ENCODE data around the gene ARID5A.

The ARID5A gene

GRCh38 chr2:96529376-96530143 is 7.0 kb upstream of the ARID5A start:
- Histone ChIP-seq H3K9ac (ENCODE audit: low read length) (no peak overlapping the region), H3K9me3 (ENCODE audit: control insufficient read depth, insufficient read depth, low read depth, low read length) (no peaks in the 10 kb centered on the region), H3K4me1 (ENCODE audit: control insufficient read depth, insufficient read depth, low read length) (peaks cover 33% of the 10 kb centered on the region; the same call in 1 of the 2 replicates), H3K4me3 (ENCODE audit: low read depth, low read length) (no peak overlapping the region), H3K36me3 (ENCODE audit: control insufficient read depth, insufficient read depth, low read length) (no peaks in the 10 kb centered on the region), H3K27me3 (ENCODE audit: control insufficient read depth, insufficient read depth, low read length) (peaks cover 39% of the 10 kb centered on the region), H3K27ac (ENCODE audit: low read depth, low read length) (no peak overlapping the region)

GRCh38 chr2:96530144-96530430 is 6.5 kb upstream of the ARID5A start:
- H3K36me3 ChIP-seq (ENCODE audit: control insufficient read depth, insufficient read depth, low read length), result no peaks in the 10 kb centered on the region
- H3K9me3 ChIP-seq (ENCODE audit: control insufficient read depth, insufficient read depth, low read depth, low read length), result no peaks in the 10 kb centered on the region
- H3K27ac ChIP-seq (ENCODE audit: low read depth, low read length), result no peak overlapping the region
- peaks cover 34% of the 10 kb centered on the region for H3K27me3 ChIP-seq (ENCODE audit: control insufficient read depth, insufficient read depth, low read length)
- H3K4me3 ChIP-seq (ENCODE audit: low read depth, low read length), result no peak overlapping the region
- peaks cover 33% of the 10 kb centered on the region; the same call in 1 of the 2 replicates for H3K4me1 ChIP-seq (ENCODE audit: control insufficient read depth, insufficient read depth, low read length)
- no peak overlapping the region for H3K9ac ChIP-seq (ENCODE audit: low read length)

GRCh38 chr2:96530474-96531357 is 5.8 kb upstream of the ARID5A start:
- Histone ChIP-seq H3K36me3 (ENCODE audit: control insufficient read depth, insufficient read depth, low read length) (no peaks in the 10 kb centered on the region), H3K27me3 (ENCODE audit: control insufficient read depth, insufficient read depth, low read length) (peaks cover 31% of the 10 kb centered on the region), H3K4me3 (ENCODE audit: low read depth, low read length) (no peak overlapping the region), H3K9ac (ENCODE audit: low read length) (no peak overlapping the region), H3K9me3 (ENCODE audit: control insufficient read depth, insufficient read depth, low read depth, low read length) (no peaks in the 10 kb centered on the region), H3K4me1 (ENCODE audit: control insufficient read depth, insufficient read depth, low read length) (peaks cover 35% of the 10 kb centered on the region; the same call in 1 of the 2 replicates), H3K27ac (ENCODE audit: low read depth, low read length) (no peak overlapping the region)

GRCh38 chr2:96531366-96531765 is 5.2 kb upstream of the ARID5A start:
- H3K4me1 ChIP-seq (ENCODE audit: control insufficient read depth, insufficient read depth, low read length), result peaks cover 40% of the 10 kb centered on the region; the same call in 1 of the 2 replicates
- H3K36me3 ChIP-seq (ENCODE audit: control insufficient read depth, insufficient read depth, low read length), result no peaks in the 10 kb centered on the region
- H3K9ac ChIP-seq (ENCODE audit: low read length), result no peak overlapping the region
- H3K4me3 ChIP-seq (ENCODE audit: low read depth, low read length), result peak overlapping the region; percentile 58; the same call in 1 of the 2 replicates
- H3K9me3 ChIP-seq (ENCODE audit: control insufficient read depth, insufficient read depth, low read depth, low read length), result no peaks in the 10 kb centered on the region
- H3K27ac ChIP-seq (ENCODE audit: low read depth, low read length), result no peak overlapping the region
- H3K27me3 ChIP-seq (ENCODE audit: control insufficient read depth, insufficient read depth, low read length), result peaks cover 25% of the 10 kb centered on the region

GRCh38 chr2:96531872-96532505 is 4.6 kb upstream of the ARID5A start:
- H3K9me3 ChIP-seq (ENCODE audit: control insufficient read depth, insufficient read depth, low read depth, low read length), result no peaks in the 10 kb centered on the region
- H3K36me3 ChIP-seq (ENCODE audit: control insufficient read depth, insufficient read depth, low read length), result no peaks in the 10 kb centered on the region
- H3K27me3 ChIP-seq (ENCODE audit: control insufficient read depth, insufficient read depth, low read length), result peaks cover 21% of the 10 kb centered on the region
- H3K27ac ChIP-seq (ENCODE audit: low read depth, low read length), result no peak overlapping the region
- H3K4me1 ChIP-seq (ENCODE audit: control insufficient read depth, insufficient read depth, low read length), result peaks cover 39% of the 10 kb centered on the region; the same call in 1 of the 2 replicates
- no peak overlapping the region for H3K9ac ChIP-seq (ENCODE audit: low read length)
- peak overlapping the region; percentile 58 for H3K4me3 ChIP-seq (ENCODE audit: low read depth, low read length)

GRCh38 chr2:96532641-96533291 is 3.8 kb upstream of the ARID5A start:
- no peak overlapping the region for H3K27ac ChIP-seq (ENCODE audit: low read depth, low read length)
- H3K4me3 ChIP-seq (ENCODE audit: low read depth, low read length), result no peak overlapping the region
- H3K9me3 ChIP-seq (ENCODE audit: control insufficient read depth, insufficient read depth, low read depth, low read length), result no peaks in the 10 kb centered on the region
- H3K36me3 ChIP-seq (ENCODE audit: control insufficient read depth, insufficient read depth, low read length), result no peaks in the 10 kb centered on the region
- H3K27me3 ChIP-seq (ENCODE audit: control insufficient read depth, insufficient read depth, low read length), result peaks cover 25% of the 10 kb centered on the region
- H3K4me1 ChIP-seq (ENCODE audit: control insufficient read depth, insufficient read depth, low read length), result peaks cover 37% of the 10 kb centered on the region; the same call in 1 of the 2 replicates
- no peak overlapping the region for H3K9ac ChIP-seq (ENCODE audit: low read length)

GRCh38 chr2:96533292-96534073 is 3.1 kb upstream of the ARID5A start:
- Histone ChIP-seq H3K4me3 (ENCODE audit: low read depth, low read length) (no peak overlapping the region), H3K27ac (ENCODE audit: low read depth, low read length) (no peak overlapping the region), H3K9ac (ENCODE audit: low read length) (no peak overlapping the region)

GRCh38 chr2:96534141-96534540 is 2.4 kb upstream of the ARID5A start:
- H3K27me3 ChIP-seq (ENCODE audit: control insufficient read depth, insufficient read depth, low read length), result peaks cover 30% of the 10 kb centered on the region
- H3K9ac ChIP-seq (ENCODE audit: low read length), result no peak overlapping the region
- H3K4me1 ChIP-seq (ENCODE audit: control insufficient read depth, insufficient read depth, low read length), result peaks cover 39% of the 10 kb centered on the region
- no peak overlapping the region for H3K4me3 ChIP-seq (ENCODE audit: low read depth, low read length)
- no peaks in the 10 kb centered on the region for H3K36me3 ChIP-seq (ENCODE audit: control insufficient read depth, insufficient read depth, low read length)
- no peaks in the 10 kb centered on the region for H3K9me3 ChIP-seq (ENCODE audit: control insufficient read depth, insufficient read depth, low read depth, low read length)
- H3K27ac ChIP-seq (ENCODE audit: low read depth, low read length), result no peak overlapping the region

More at GRCh38 chr2:96533292-96534073, 3.1 kb upstream of the ARID5A start:
- peaks cover 35% of the 10 kb centered on the region; the same call in 1 of the 2 replicates for H3K4me1 ChIP-seq (ENCODE audit: control insufficient read depth, insufficient read depth, low read length)
- peaks cover 29% of the 10 kb centered on the region for H3K27me3 ChIP-seq (ENCODE audit: control insufficient read depth, insufficient read depth, low read length)
- H3K9me3 ChIP-seq (ENCODE audit: control insufficient read depth, insufficient read depth, low read depth, low read length), result no peaks in the 10 kb centered on the region
- no peaks in the 10 kb centered on the region for H3K36me3 ChIP-seq (ENCODE audit: control insufficient read depth, insufficient read depth, low read length)

- Histone ChIP-seq H3K4me3 (ENCODE audit: low read depth, low read length) (no peak overlapping the region), H3K27ac (ENCODE audit: low read depth, low read length) (no peak overlapping the region), H3K36me3 (ENCODE audit: control insufficient read depth, insufficient read depth, low read length) (no peaks in the 10 kb centered on the region), H3K9ac (ENCODE audit: low read length) (no peak overlapping the region), H3K27me3 (ENCODE audit: control insufficient read depth, insufficient read depth, low read length) (peaks cover 29% of the 10 kb centered on the region), H3K4me1 (ENCODE audit: control insufficient read depth, insufficient read depth, low read length) (peaks cover 44% of the 10 kb centered on the region), H3K9me3 (ENCODE audit: control insufficient read depth, insufficient read depth, low read depth, low read length) (no peaks in the 10 kb centered on the region)
Observed at GRCh38 chr2:96534701-96535181, 1.8 kb upstream of the ARID5A start.

GRCh38 chr2:96535331-96535730 is 1.2 kb upstream of the ARID5A start:
- peaks cover 50% of the 10 kb centered on the region for H3K4me1 ChIP-seq (ENCODE audit: control insufficient read depth, insufficient read depth, low read length)
- H3K9me3 ChIP-seq (ENCODE audit: control insufficient read depth, insufficient read depth, low read depth, low read length), result no peaks in the 10 kb centered on the region
- H3K4me3 ChIP-seq (ENCODE audit: low read depth, low read length), result no peak overlapping the region
- H3K27ac ChIP-seq (ENCODE audit: low read depth, low read length), result no peak overlapping the region
- no peak overlapping the region for H3K9ac ChIP-seq (ENCODE audit: low read length)
- H3K36me3 ChIP-seq (ENCODE audit: control insufficient read depth, insufficient read depth, low read length), result no peaks in the 10 kb centered on the region
- H3K27me3 ChIP-seq (ENCODE audit: control insufficient read depth, insufficient read depth, low read length), result peaks cover 26% of the 10 kb centered on the region
